HUES48 (cell line): ENCODE data around the gene CTTNBP2.

Experiments used
- H3K27ac ChIP-seq: one replicate; pipeline ENCODE4 v1.7.0; 2013; ENCODE audit warnings: low read depth, low read length, inconsistent platforms
- H3K27me3 ChIP-seq: 2 replicates; pipeline ENCODE4 v1.6.1; 2013; ENCODE audit warnings: mild to moderate bottlenecking, low read length; ENCODE audit not compliant: control insufficient read depth, insufficient read depth
- H3K36me3 ChIP-seq: 2 replicates; pipeline ENCODE4 v1.6.1; 2013; ENCODE audit warnings: low read length; ENCODE audit not compliant: control insufficient read depth, insufficient read depth
- H3K4me1 ChIP-seq: 2 replicates; pipeline ENCODE4 v1.6.1; 2013; ENCODE audit warnings: mild to moderate bottlenecking, low read length; ENCODE audit not compliant: control insufficient read depth, insufficient read depth
- H3K4me3 ChIP-seq: 2 replicates; pipeline ENCODE4 v1.5.1; 2013; ENCODE audit warnings: mild to moderate bottlenecking, low read depth, low read length
- H3K9ac ChIP-seq: 2 replicates; pipeline ENCODE4 v1.6.1; 2013; ENCODE audit warnings: mild to moderate bottlenecking, low read depth, low read length, moderate library complexity
- H3K9me3 ChIP-seq: 2 replicates; pipeline ENCODE4 v1.6.1; 2013; ENCODE audit warnings: low read length; ENCODE audit not compliant: control insufficient read depth, insufficient read depth

Gene CTTNBP2

DNA sequence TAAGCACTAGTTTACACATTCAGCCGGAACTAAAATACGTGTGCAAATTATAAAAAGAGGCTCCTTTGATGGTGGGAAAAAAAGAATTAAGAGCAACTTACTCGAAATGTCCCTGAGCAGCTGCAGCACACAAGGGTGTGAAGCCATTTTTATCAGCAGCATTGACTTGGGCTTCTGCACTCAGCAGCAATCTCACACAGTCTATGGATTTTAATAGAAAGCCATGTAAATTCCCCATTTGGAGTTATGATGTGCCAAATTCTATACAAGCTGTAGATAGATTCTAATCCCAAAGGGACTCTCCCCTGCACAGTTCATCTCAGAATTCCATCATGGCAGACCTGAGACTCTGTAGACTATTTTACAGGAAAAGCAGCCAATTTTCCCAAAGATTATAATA, 90.5 kb downstream of the CTTNBP2 start:
- Histone ChIP-seq H3K36me3 (peaks cover 3% of the 10 kb centered on the region; the same call in 1 of the 2 replicates), H3K9ac (no peak overlapping the region), H3K27me3 (no peaks in the 10 kb centered on the region), H3K27ac (no peak overlapping the region), H3K4me1 (no peaks in the 10 kb centered on the region), H3K4me3 (no peak overlapping the region), H3K9me3 (no peaks in the 10 kb centered on the region)

DNA sequence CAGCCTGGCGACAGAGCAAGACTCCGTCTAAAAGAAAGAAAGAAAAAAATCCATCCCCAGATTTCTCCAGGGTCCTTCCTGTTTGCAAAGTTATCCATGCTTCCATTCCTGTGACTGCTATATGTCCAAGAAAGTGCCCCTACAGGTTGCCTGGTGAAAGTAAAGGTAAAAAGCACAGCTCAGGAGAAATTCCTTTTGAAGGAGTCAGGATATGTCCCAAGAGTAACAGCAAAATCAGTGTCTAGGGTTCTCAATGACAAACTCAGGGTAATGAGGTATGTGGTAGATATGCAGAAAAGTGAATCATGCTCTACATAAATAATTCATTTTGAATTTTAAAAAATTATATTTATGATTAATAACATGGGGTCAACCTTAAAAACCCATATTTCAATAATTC, 91.5 kb downstream of the CTTNBP2 start:
- Histone ChIP-seq H3K4me3 (no peak overlapping the region), H3K9me3 (no peaks in the 10 kb centered on the region), H3K36me3 (peaks cover 11% of the 10 kb centered on the region), H3K4me1 (no peaks in the 10 kb centered on the region), H3K27ac (no peak overlapping the region), H3K27me3 (no peaks in the 10 kb centered on the region), H3K9ac (no peak overlapping the region)

DNA sequence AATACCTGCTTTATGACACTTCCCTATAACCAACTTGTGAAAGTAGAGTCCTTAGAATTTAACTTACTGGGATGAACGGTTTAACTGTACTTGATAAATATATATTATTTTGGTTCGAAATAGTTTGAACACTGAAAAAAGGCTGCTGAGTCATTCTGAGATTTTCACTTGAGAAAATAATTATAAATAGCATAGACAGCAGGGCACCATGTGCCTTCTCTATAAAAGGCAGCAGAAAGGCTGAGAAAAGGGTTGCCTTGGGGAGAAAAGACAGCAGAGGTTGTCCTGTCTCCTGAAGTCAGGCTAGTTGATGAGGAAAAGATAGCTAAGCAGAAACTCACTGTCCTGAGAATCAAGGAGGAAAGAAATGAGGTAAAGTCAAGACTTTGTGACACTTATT, 92.4 kb downstream of the CTTNBP2 start:
- Histone ChIP-seq H3K27ac (no peak overlapping the region), H3K4me3 (no peak overlapping the region), H3K36me3 (peaks cover 20% of the 10 kb centered on the region), H3K9me3 (no peaks in the 10 kb centered on the region), H3K4me1 (no peaks in the 10 kb centered on the region), H3K27me3 (no peaks in the 10 kb centered on the region), H3K9ac (no peak overlapping the region)

DNA sequence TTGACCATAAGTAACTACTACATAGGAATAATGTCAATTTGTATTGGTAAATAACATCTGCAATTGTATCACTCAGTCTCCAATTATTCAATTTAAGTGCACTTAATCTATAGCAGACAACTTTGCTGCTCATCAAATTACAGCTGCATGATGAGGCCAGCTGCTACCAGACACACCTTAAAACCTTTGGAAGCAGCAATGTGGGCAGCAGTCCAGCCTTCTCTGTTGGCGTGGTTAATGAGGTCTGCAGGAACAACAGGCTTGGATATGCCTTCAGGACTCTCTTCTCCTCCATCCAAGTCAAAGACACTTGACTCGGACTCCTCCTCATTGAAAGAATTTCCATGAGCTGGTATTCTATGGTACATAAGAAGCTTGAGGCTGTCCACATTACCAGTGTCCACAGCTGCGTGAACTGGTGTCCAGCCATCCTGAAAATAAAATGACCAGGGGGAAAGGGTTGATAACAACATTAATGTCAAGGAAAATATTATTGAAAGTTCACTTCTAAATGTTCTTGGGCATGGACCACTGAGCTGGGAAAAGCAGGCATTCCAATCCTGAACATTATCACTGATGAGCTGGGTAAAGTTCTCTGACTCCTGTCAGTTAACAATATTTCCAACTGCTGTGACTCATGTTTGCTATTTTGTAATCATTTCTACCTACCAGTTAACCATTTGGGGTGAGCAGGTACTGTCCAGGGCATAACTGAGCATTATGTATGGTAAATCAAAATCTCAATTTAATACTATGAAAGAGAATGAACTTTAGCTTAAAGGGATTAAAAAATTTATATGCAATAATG, 95.7 kb downstream of the CTTNBP2 start:
- Histone ChIP-seq H3K27me3 (no peaks in the 10 kb centered on the region), H3K4me1 (no peaks in the 10 kb centered on the region), H3K27ac (no peak overlapping the region), H3K4me3 (no peak overlapping the region), H3K9ac (no peak overlapping the region), H3K9me3 (no peaks in the 10 kb centered on the region), H3K36me3 (peaks cover 34% of the 10 kb centered on the region)

DNA sequence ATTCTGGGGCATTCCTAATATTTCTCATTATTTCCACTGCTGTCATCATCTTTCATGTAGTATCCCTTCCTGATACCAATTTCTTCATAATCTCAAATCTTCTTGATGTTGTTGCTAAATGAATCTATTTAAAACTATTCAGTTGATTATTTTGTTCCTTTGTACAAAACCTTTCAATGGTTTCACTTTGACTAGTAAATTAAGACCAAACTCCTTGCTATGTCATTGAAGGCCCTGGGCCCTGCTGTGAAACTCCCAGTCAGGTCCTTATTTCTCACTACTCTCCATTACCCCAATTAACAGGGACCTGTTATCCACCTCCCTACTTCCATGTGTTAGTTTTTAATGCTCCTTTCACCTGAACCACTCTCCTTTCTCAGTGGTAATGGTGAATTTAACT, 97.0 kb downstream of the CTTNBP2 start:
- H3K27ac ChIP-seq = no peak overlapping the region
- H3K36me3 ChIP-seq = peaks cover 37% of the 10 kb centered on the region
- no peaks in the 10 kb centered on the region for H3K4me1 ChIP-seq
- H3K9me3 ChIP-seq = no peaks in the 10 kb centered on the region
- no peak overlapping the region for H3K4me3 ChIP-seq
- no peak overlapping the region for H3K9ac ChIP-seq
- H3K27me3 ChIP-seq = no peaks in the 10 kb centered on the region

DNA sequence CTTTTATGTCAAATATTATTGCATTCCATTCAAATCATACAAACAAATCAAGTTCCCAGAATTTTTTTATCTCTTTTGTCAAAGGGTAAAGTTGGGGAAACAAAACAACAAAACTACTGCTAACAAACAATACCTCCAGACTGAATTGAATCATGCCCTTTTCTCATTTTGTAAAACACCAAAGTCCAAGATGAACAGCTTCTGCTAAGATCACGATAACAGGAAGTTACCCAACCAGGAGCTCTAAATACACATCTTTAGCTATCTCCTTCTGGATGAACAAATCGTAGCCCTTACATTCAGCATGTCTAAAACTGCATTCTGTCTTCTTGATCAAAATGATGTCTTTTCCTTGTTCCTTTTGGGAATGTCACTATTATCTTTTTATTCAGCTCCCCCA, 97.4 kb downstream of the CTTNBP2 start:
- Histone ChIP-seq H3K36me3 (peaks cover 39% of the 10 kb centered on the region), H3K27me3 (no peaks in the 10 kb centered on the region), H3K4me3 (no peak overlapping the region), H3K4me1 (no peaks in the 10 kb centered on the region), H3K9me3 (no peaks in the 10 kb centered on the region), H3K9ac (no peak overlapping the region), H3K27ac (no peak overlapping the region)

DNA sequence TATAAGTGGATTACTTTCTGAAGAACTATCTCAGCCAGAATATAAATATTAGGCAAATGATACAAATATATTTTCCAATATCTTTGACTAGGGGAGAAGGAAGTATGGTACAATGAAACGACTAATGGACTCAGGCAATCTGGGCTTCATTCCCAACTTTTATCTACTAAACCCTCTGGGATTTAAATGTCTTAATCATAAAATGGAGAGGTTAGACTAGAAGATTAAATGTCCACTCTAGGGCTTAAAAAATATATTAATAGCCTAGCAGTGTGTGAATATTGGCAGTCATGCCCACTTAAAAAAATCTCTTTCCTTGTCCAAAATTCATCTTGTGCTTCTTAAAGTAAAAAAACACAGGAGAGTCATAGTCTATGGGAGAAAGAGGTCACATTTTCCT, 98.3 kb downstream of the CTTNBP2 start:
- Histone ChIP-seq H3K9me3 (no peaks in the 10 kb centered on the region), H3K27me3 (no peaks in the 10 kb centered on the region), H3K9ac (no peak overlapping the region), H3K27ac (no peak overlapping the region), H3K4me3 (no peak overlapping the region), H3K36me3 (peaks cover 42% of the 10 kb centered on the region), H3K4me1 (no peaks in the 10 kb centered on the region)

DNA sequence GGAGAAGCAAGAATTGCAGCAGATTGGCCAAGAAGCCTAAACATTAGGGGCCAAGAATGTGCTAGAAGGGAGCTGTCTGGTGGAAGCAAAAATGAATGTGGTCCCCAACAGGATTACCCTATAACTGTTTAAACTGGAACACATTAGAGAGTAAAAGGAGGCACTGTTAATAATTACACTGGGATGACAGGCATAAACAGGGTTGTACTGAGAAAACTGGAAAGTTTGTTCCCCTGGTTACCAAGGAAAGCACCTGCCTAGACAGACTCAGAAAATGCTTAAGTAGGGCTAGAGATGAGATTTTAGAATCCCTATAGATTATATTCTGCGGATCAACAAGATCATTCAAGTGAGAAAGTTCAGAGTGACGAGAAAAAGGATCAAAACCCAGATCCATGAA, 100.8 kb downstream of the CTTNBP2 start:
- Histone ChIP-seq H3K36me3 (peaks cover 44% of the 10 kb centered on the region), H3K4me3 (no peak overlapping the region), H3K9ac (no peak overlapping the region), H3K27me3 (no peaks in the 10 kb centered on the region), H3K9me3 (no peaks in the 10 kb centered on the region), H3K4me1 (no peaks in the 10 kb centered on the region), H3K27ac (no peak overlapping the region)

DNA sequence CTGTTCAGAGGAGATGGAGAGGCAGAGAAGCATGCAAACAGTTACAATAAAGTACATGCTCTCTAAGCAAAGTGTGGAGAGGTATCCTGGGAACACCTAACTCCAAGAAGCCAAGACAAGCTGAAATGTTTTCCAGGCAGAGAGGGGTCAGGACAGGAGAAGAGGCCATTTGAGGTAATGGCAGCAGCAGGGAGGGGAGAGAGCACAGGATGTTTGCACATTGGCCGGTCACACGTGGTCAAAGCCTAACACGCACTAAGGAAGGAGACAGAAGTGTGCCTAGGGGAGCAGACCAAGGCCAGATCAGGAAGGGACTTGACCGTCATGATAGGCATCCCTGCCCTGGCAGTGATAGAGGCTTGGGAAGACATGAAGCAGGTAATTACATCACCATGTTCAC, 101.5 kb downstream of the CTTNBP2 start:
- Histone ChIP-seq H3K9me3 (no peaks in the 10 kb centered on the region), H3K36me3 (peaks cover 38% of the 10 kb centered on the region), H3K4me3 (no peak overlapping the region), H3K27me3 (no peaks in the 10 kb centered on the region), H3K4me1 (no peaks in the 10 kb centered on the region), H3K9ac (no peak overlapping the region), H3K27ac (no peak overlapping the region)

DNA sequence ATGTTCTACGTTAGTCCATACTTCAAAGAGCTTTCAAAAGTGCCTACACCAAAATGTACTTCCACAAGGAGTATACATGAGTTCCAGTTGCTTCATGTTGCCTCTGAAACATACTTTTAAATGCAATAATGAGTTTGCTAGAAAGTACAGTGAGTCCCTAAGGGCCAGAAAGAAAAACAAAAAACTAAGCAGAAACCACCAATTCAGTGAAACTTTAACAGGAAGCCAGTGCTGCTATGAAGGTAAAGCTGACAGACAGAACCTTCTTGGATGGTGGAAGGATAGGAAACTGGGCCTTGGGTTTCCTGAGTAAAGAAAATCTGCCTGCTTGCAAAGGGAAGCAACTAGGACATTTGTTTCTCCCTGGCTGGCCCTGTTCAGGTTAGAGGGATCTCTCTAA, 104.2 kb downstream of the CTTNBP2 start:
- H3K9ac ChIP-seq = no peak overlapping the region
- no peak overlapping the region for H3K4me3 ChIP-seq
- H3K27me3 ChIP-seq = no peaks in the 10 kb centered on the region
- H3K9me3 ChIP-seq = no peaks in the 10 kb centered on the region
- H3K36me3 ChIP-seq = peaks cover 25% of the 10 kb centered on the region
- no peaks in the 10 kb centered on the region for H3K4me1 ChIP-seq
- H3K27ac ChIP-seq = no peak overlapping the region

DNA sequence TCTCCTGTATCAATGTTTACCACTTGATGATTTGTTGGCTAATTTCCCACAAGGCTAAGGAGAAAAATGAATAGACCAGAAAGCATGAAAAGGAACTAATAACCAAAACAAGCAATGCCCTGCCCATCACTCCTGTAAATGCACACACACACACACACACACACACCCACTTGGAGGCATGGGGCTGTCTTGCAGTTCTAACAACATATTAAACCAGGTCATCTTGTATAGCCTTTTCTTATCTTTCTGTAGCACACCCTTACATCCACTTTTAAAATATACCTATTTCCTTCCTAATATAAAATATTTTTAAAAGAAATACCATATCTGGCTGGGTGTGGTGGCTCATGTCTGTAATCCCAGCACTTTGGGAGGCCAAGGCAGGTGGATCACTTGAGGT, 105.3 kb downstream of the CTTNBP2 start:
- no peak overlapping the region for H3K4me3 ChIP-seq
- peaks cover 19% of the 10 kb centered on the region for H3K36me3 ChIP-seq
- no peaks in the 10 kb centered on the region for H3K27me3 ChIP-seq
- H3K4me1 ChIP-seq = no peaks in the 10 kb centered on the region
- no peak overlapping the region for H3K9ac ChIP-seq
- no peak overlapping the region for H3K27ac ChIP-seq
- no peaks in the 10 kb centered on the region for H3K9me3 ChIP-seq
